SU-DHL-6 (cell line): ENCODE results near the gene PIK3C2G.

ENCODE experiments used
- EZH2phosphoT487 ChIP-seq: fragments of 200-600 bp; sonication (generic), shearing (Covaris generic); conservative IDR thresholded peaks from 2 replicates; pipeline ENCODE4 v1.6.1; 2018; ENCODE audit warnings: mild to moderate bottlenecking, antibody characterized with exemption, low read length, moderate library complexity, mixed read lengths
- TF ChIP-seq, protein P1 (sequence below): fragments of 200-600 bp; sonication (generic); IDR thresholded peaks from one replicate; pipeline ENCODE4 v1.5.1; 2017; ENCODE audit warnings: antibody characterized with exemption, mild to moderate bottlenecking, low read length, moderate library complexity; ENCODE audit not compliant: insufficient read depth, poor library complexity, severe bottlenecking

DNA sequence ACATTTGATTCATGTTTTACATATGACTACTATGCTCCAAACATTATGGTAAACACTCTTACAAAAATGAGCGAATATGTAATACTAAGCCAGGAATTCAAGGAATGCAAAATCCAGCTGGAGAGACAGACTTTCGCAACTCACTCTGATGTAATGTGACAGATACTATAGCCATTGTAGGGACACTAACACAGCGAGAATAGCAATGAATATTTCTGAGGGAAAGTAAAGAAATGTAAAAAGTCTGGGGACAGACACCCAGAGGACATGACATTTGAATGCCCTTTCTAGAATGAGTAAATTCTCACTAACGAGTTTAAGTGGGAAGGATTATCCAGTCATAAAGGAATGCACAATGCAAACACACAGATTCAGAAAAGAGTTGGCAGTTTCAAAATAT is 121.9 kb downstream of the PIK3C2G start:
- TF ChIP-seq EZH2phosphoT487, result no peak
- TF ChIP-seq, protein P1, sequence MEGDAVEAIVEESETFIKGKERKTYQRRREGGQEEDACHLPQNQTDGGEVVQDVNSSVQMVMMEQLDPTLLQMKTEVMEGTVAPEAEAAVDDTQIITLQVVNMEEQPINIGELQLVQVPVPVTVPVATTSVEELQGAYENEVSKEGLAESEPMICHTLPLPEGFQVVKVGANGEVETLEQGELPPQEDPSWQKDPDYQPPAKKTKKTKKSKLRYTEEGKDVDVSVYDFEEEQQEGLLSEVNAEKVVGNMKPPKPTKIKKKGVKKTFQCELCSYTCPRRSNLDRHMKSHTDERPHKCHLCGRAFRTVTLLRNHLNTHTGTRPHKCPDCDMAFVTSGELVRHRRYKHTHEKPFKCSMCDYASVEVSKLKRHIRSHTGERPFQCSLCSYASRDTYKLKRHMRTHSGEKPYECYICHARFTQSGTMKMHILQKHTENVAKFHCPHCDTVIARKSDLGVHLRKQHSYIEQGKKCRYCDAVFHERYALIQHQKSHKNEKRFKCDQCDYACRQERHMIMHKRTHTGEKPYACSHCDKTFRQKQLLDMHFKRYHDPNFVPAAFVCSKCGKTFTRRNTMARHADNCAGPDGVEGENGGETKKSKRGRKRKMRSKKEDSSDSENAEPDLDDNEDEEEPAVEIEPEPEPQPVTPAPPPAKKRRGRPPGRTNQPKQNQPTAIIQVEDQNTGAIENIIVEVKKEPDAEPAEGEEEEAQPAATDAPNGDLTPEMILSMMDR, result no peak
